ENCODE measurements around the gene IPCEF1.
"Not testable (repeated sequence)": the region's sequence is repeated elsewhere in the genome, so short reads cannot be mapped to it uniquely, and the experiment has no call there.

Gene IPCEF1

DNA sequence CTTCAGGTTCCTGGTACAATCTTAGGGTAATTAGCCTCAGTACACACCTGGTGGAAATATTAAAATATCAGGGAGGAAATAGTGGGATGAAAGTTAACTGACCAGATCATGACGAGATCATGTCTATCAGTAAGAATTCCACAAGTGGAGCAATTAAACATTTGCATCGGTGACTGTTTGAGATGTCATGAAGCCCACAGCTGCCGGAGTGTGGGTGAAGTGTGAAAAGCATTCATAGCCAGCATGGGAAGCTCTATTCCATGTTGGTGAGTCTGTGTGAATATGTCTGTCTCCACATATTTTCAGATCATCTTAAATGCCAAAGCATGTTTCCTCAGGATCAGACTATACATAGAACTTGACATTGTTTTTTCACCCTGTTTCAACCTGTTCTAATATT, 142.8 kb downstream of the IPCEF1 start:
- no peak overlapping the region for H3K4me3 ChIP-seq (ENCODE audit: low read depth, low read length)
- H3K4me1 ChIP-seq (ENCODE audit: control insufficient read depth, insufficient read depth, low read length), result peaks cover under 1% of the 10 kb centered on the region; the same call in 1 of the 2 replicates
- no peaks in the 10 kb centered on the region for H3K9me3 ChIP-seq (ENCODE audit: control insufficient read depth, insufficient read depth, low read length)
- no peak overlapping the region for H3K27ac ChIP-seq (ENCODE audit: low read depth, low read length)
- H3K9ac ChIP-seq (ENCODE audit: low read depth, low read length), result no peak overlapping the region
- H3K36me3 ChIP-seq (ENCODE audit: control insufficient read depth, insufficient read depth, low read length), result no peaks in the 10 kb centered on the region
- H3K27me3 ChIP-seq (ENCODE audit: control insufficient read depth, insufficient read depth, low read length), result no peaks in the 10 kb centered on the region

DNA sequence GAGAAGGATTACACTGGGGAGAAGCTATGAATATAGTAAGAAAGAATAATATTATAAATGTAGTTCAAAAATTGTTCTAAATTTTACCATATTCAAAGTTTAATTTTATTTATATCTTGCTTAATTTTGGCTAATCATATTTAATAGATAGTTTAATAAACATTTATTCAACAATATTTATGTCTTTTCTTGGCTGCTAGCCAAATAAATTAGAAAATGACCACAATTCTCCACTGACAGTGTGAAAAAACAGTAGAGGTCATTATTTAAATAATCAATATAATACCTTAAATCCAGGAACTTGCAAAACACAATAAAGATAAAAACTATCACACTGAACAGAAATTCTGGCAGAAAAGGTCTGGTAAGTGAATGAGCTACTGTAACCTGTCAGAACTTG, 145.9 kb downstream of the IPCEF1 start:
- H3K36me3 ChIP-seq (ENCODE audit: control insufficient read depth, insufficient read depth, low read length), result no peaks in the 10 kb centered on the region

DNA sequence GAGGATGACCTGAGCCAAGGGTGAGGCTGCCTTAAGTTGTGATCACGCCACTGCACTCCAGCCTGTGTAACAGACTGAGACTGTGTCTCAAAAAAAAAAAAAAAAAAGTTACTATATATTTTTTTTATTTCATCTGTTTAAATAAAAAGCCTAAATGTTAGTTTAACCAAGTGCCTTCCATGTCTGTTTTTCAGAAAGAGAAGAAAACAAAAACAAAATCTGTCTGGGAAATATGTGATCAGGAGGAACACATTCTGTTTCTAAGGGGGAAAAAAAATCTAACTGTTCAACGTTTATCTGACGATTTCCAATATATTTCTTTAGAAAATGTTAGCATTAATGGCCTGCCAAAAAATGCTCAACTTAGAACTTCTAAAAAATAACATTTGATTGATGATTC, 147.0 kb downstream of the IPCEF1 start:
- Histone ChIP-seq H3K9me3 (ENCODE audit: control insufficient read depth, insufficient read depth, low read length) (no peaks in the 10 kb centered on the region), H3K36me3 (ENCODE audit: control insufficient read depth, insufficient read depth, low read length) (no peaks in the 10 kb centered on the region), H3K9ac (ENCODE audit: low read depth, low read length) (no peak overlapping the region), H3K4me1 (ENCODE audit: control insufficient read depth, insufficient read depth, low read length) (no peaks in the 10 kb centered on the region), H3K27ac (ENCODE audit: low read depth, low read length) (no peak overlapping the region), H3K27me3 (ENCODE audit: control insufficient read depth, insufficient read depth, low read length) (no peaks in the 10 kb centered on the region), H3K4me3 (ENCODE audit: low read depth, low read length) (no peak overlapping the region)

More for the DNA sequence above, 145.9 kb downstream of the IPCEF1 start:
- H3K4me1 ChIP-seq (ENCODE audit: control insufficient read depth, insufficient read depth, low read length), result no peaks in the 10 kb centered on the region
- H3K27ac ChIP-seq (ENCODE audit: low read depth, low read length), result no peak overlapping the region
- H3K27me3 ChIP-seq (ENCODE audit: control insufficient read depth, insufficient read depth, low read length), result no peaks in the 10 kb centered on the region
- H3K4me3 ChIP-seq (ENCODE audit: low read depth, low read length), result no peak overlapping the region
- no peaks in the 10 kb centered on the region for H3K9me3 ChIP-seq (ENCODE audit: control insufficient read depth, insufficient read depth, low read length)
- H3K9ac ChIP-seq (ENCODE audit: low read depth, low read length), result no peak overlapping the region

DNA sequence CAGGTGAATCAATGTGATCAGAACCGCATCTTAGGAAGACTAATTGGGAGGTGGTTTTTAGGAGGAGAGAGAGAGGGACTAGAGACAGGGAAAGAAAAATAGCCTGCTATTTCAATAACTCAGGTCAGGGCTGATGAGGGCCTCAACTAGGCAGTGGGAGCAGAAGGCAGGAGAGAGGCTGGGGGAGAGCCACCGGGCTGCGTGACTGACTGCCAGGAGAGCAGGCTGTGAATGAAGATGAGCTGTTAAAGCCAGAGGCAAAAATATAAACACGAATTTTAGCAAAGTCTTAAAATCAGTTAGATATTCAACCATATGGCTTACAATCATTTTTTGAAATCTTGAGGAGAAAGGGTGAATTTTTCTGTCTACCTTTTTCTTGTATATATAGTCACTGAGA, 149.6 kb downstream of the IPCEF1 start:
- Histone ChIP-seq H3K4me1 (ENCODE audit: control insufficient read depth, insufficient read depth, low read length) (no peaks in the 10 kb centered on the region), H3K36me3 (ENCODE audit: control insufficient read depth, insufficient read depth, low read length) (no peaks in the 10 kb centered on the region), H3K9me3 (ENCODE audit: control insufficient read depth, insufficient read depth, low read length) (no peaks in the 10 kb centered on the region), H3K9ac (ENCODE audit: low read depth, low read length) (no peak overlapping the region), H3K27me3 (ENCODE audit: control insufficient read depth, insufficient read depth, low read length) (no peaks in the 10 kb centered on the region), H3K4me3 (ENCODE audit: low read depth, low read length) (no peak overlapping the region), H3K27ac (ENCODE audit: low read depth, low read length) (no peak overlapping the region)

DNA sequence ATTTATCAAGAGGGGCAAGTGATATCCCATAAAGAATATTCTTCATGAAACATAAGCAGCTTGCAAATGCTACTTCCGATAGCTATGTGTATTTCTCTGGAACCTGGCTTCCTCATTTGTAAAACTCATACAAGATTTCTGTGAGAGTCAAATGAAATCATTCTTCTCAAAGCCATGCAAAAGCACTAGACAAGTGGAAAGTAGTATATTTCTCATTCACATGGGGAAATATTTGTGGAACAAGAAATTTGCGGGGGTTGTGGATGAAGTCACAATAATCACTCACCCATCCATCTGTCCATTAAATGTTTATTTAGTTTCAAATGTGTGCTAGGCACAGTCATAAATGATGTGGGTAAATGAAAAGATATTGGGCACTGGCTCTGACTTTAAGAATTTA, 150.5 kb downstream of the IPCEF1 start:
- no peaks in the 10 kb centered on the region for H3K9me3 ChIP-seq (ENCODE audit: control insufficient read depth, insufficient read depth, low read length)
- H3K27ac ChIP-seq (ENCODE audit: low read depth, low read length), result no peak overlapping the region
- H3K4me1 ChIP-seq (ENCODE audit: control insufficient read depth, insufficient read depth, low read length), result no peaks in the 10 kb centered on the region

DNA sequence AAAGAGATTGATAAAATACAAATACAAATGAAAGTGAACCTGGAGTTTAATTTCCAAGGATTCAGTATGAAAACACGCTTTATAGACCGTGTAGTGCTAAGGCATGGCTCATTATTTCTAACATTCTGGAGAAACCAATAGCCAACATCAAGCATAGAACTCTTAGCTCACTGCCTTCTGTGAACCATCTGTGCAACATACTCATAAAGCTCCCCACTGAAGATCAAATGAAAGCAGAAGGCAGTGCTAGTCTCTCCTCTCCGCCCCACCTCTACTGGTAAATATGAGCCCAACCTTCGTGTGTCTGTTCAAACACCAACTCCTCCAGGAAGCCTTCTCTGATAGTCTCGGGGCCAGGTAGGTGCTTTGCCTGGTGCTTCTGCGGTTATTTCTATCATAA, 153.6 kb downstream of the IPCEF1 start:
- H3K36me3 ChIP-seq (ENCODE audit: control insufficient read depth, insufficient read depth, low read length), result no peaks in the 10 kb centered on the region
- H3K27ac ChIP-seq (ENCODE audit: low read depth, low read length), result no peak overlapping the region
- H3K4me1 ChIP-seq (ENCODE audit: control insufficient read depth, insufficient read depth, low read length), result no peaks in the 10 kb centered on the region
- no peak overlapping the region for H3K4me3 ChIP-seq (ENCODE audit: low read depth, low read length)
- no peaks in the 10 kb centered on the region for H3K27me3 ChIP-seq (ENCODE audit: control insufficient read depth, insufficient read depth, low read length)
- no peaks in the 10 kb centered on the region for H3K9me3 ChIP-seq (ENCODE audit: control insufficient read depth, insufficient read depth, low read length)
- no peak overlapping the region for H3K9ac ChIP-seq (ENCODE audit: low read depth, low read length)

More for the DNA sequence above, 150.5 kb downstream of the IPCEF1 start:
- no peaks in the 10 kb centered on the region for H3K27me3 ChIP-seq (ENCODE audit: control insufficient read depth, insufficient read depth, low read length)
- H3K36me3 ChIP-seq (ENCODE audit: control insufficient read depth, insufficient read depth, low read length), result no peaks in the 10 kb centered on the region
- no peak overlapping the region for H3K9ac ChIP-seq (ENCODE audit: low read depth, low read length)
- no peak overlapping the region for H3K4me3 ChIP-seq (ENCODE audit: low read depth, low read length)

DNA sequence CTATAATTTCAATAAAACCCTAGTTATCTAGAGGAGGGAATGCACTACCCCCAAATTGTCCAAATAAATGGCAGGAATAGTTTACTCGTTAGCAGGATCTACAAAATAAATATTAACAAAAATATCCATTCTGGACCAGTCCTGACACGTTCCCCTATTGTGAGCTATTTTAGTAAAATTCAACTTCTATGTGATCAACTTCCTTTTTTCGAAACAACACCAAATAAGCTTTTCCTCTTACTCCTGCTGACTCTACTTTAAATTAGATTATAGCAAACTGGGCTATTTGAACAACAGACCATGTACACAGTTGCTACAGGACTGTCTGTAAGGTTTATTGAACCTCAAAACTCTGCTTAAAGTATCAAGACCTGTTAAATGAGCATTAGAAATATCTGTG, 154.3 kb downstream of the IPCEF1 start:
- H3K4me1 ChIP-seq (ENCODE audit: control insufficient read depth, insufficient read depth, low read length), result no peaks in the 10 kb centered on the region
- H3K9ac ChIP-seq (ENCODE audit: low read depth, low read length), result no peak overlapping the region
- no peaks in the 10 kb centered on the region for H3K9me3 ChIP-seq (ENCODE audit: control insufficient read depth, insufficient read depth, low read length)
- H3K27me3 ChIP-seq (ENCODE audit: control insufficient read depth, insufficient read depth, low read length), result no peaks in the 10 kb centered on the region
- H3K4me3 ChIP-seq (ENCODE audit: low read depth, low read length), result no peak overlapping the region
- H3K27ac ChIP-seq (ENCODE audit: low read depth, low read length), result no peak overlapping the region
- no peaks in the 10 kb centered on the region for H3K36me3 ChIP-seq (ENCODE audit: control insufficient read depth, insufficient read depth, low read length)

DNA sequence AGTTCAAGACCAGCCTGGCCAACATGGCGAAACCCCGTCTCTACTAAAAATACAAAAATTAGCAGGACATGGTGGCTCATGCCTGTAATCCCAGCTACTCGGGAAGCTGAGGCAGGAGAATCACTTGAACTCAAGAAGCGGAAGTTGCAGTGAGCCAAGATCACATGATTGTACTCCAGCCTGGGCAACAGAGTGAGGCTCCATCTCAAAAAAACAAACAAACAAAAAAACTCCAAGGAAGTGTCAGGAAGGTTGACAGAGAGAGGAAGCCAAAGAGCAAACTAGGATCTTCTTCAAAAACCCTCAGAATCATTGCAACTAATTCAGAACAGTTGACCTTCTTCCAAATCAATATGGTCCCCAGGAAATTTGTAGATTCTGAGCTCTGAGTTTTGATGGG, 154.9 kb downstream of the IPCEF1 start:
- H3K4me3 ChIP-seq (ENCODE audit: low read depth, low read length); H3K9me3 ChIP-seq (ENCODE audit: control insufficient read depth, insufficient read depth, low read length); H3K36me3 ChIP-seq (ENCODE audit: control insufficient read depth, insufficient read depth, low read length); H3K4me1 ChIP-seq (ENCODE audit: control insufficient read depth, insufficient read depth, low read length); H3K9ac ChIP-seq (ENCODE audit: low read depth, low read length); H3K27ac ChIP-seq (ENCODE audit: low read depth, low read length); H3K27me3 ChIP-seq (ENCODE audit: control insufficient read depth, insufficient read depth, low read length): not testable (repeated sequence)

DNA sequence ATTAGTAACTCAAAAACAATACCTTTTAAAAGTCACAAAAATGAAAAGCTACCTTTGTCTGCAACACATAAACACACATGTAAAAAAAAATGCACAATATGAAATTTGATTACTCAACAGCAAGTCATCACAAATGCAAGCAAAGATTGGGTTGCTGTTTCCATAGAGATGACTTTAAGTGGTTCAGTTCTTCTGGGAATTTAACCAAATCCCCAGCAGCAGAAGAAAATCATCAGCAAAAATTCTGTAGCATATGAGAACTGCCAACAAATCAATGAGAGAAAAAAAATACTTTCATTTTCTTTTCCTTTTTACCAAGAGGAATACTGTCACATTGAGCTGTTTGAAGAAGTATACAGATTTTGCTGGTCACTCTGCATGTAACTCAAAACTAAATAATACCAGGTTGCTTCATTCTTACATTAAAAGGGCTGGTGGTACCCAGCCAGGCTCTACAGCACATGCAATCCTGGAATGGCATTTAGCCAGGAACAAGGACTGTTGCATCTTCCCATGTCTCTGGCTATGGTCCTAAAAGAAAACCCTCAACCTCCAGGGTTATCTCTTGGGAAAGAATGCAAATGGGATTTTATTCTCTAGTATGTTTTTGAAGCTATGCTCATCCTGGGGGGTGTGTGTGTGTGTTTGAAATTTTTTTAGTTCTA, 159.3 kb downstream of the IPCEF1 start:
- Histone ChIP-seq H3K4me1 (ENCODE audit: control insufficient read depth, insufficient read depth, low read length) (no peaks in the 10 kb centered on the region), H3K27ac (ENCODE audit: low read depth, low read length) (no peak overlapping the region), H3K36me3 (ENCODE audit: control insufficient read depth, insufficient read depth, low read length) (no peaks in the 10 kb centered on the region), H3K27me3 (ENCODE audit: control insufficient read depth, insufficient read depth, low read length) (no peaks in the 10 kb centered on the region), H3K9me3 (ENCODE audit: control insufficient read depth, insufficient read depth, low read length) (no peaks in the 10 kb centered on the region), H3K9ac (ENCODE audit: low read depth, low read length) (no peak overlapping the region), H3K4me3 (ENCODE audit: low read depth, low read length) (no peak overlapping the region)

DNA sequence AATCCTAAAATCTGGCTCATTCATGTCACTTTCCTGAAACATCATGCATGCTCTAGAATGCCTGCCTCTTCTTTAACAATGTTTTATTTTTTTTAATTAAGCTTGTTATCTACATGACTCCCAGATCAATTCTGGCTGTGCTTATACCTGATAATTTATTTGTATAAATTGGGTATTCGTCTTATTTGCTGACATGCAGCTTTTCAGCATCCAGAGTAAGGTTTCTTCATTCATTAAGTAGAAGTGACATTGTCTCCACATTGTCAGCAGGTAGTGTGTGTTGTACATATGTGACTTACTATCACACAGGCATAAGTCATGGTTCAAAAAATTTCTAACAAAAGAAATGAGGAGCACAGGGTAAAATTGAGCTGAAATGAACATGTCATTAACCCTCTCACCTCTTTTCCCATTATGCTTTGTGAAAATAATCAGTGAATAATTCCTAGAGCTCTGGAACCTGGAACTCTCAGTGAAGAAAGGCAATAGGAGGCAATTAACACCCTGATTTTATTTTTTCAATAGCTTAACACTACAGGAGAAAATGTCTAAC, 160.2 kb downstream of the IPCEF1 start:
- no peaks in the 10 kb centered on the region for H3K27me3 ChIP-seq (ENCODE audit: control insufficient read depth, insufficient read depth, low read length)
- H3K4me3 ChIP-seq (ENCODE audit: low read depth, low read length), result no peak overlapping the region
- H3K27ac ChIP-seq (ENCODE audit: low read depth, low read length), result no peak overlapping the region
- H3K9me3 ChIP-seq (ENCODE audit: control insufficient read depth, insufficient read depth, low read length), result no peaks in the 10 kb centered on the region
- no peak overlapping the region for H3K9ac ChIP-seq (ENCODE audit: low read depth, low read length)
- no peaks in the 10 kb centered on the region for H3K36me3 ChIP-seq (ENCODE audit: control insufficient read depth, insufficient read depth, low read length)
- no peaks in the 10 kb centered on the region for H3K4me1 ChIP-seq (ENCODE audit: control insufficient read depth, insufficient read depth, low read length)

DNA sequence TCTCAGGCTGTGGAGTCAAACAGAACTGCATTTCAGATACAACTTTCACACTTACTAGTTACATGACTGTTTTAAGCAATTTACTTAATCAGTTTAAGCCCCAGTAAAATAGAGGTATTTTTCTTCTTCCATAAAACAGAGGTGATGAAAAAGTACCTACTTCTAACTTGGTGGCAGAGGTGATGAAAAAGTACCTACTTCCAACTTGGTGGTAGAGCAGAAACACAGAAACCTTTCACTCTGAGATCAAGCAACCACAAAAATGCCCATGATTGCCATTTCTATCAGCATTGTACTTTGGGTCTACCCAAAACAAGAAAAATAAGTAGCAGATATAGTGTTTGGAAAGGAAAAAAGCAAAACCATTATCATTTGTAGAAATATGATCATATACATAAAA, 168.9 kb downstream of the IPCEF1 start:
- Histone ChIP-seq H3K4me1 (ENCODE audit: control insufficient read depth, insufficient read depth, low read length) (no peaks in the 10 kb centered on the region), H3K36me3 (ENCODE audit: control insufficient read depth, insufficient read depth, low read length) (no peaks in the 10 kb centered on the region), H3K4me3 (ENCODE audit: low read depth, low read length) (no peak overlapping the region), H3K27me3 (ENCODE audit: control insufficient read depth, insufficient read depth, low read length) (no peaks in the 10 kb centered on the region), H3K9me3 (ENCODE audit: control insufficient read depth, insufficient read depth, low read length) (no peaks in the 10 kb centered on the region), H3K27ac (ENCODE audit: low read depth, low read length) (no peak overlapping the region), H3K9ac (ENCODE audit: low read depth, low read length) (no peak overlapping the region)

Measured in HUES48 (cell line).